Body of pancreas (tissue), 4 donors: ENCODE data around the gene ARFGAP2. TPM values are rescaled to one million over a fixed set of nuclear protein-coding genes. Genes with fewer than 3 reads are reported as not detected.

Experiments used
- ATAC-seq: fragments of 150-250 bp; one replicate; pipeline ENCODE4 v1.9.1; 2016
- DNase-seq, 4 donors: peaks; one replicate each; pipeline ENCODE4 v3.0.0-alpha.2; 2019
- H3K27ac ChIP-seq, 4 donors: fragments of 200-600 bp; sonication (generic); 1 replicate in 3 of 4; 2 replicates in 1 of 4; pipeline versions ENCODE4 v1.5.1 to v1.6.1; 2016 to 2019; ENCODE audit warnings: mild to moderate bottlenecking in 1 of 4, mixed read lengths in 1 of 4, moderate library complexity in 1 of 4
- H3K27me3 ChIP-seq, 2 donors: fragments of 200-600 bp; sonication (generic); one replicate each; pipeline ENCODE4 v1.6.0; 2016; ENCODE audit warnings: mild to moderate bottlenecking in 1 of 2
- H3K36me3 ChIP-seq, 2 donors: fragments of 200-600 bp; sonication (generic); replicated peaks in 1 of 2; 2 replicates each; pipeline ENCODE4 v1.5.1; 2016; ENCODE audit warnings: low read depth in 2 of 2; ENCODE audit not compliant: insufficient read depth in 1 of 2
- H3K4me1 ChIP-seq: fragments of 200-600 bp; sonication (generic); one replicate; pipeline ENCODE4 v1.6.0; 2016
- H3K4me3 ChIP-seq, 2 donors: fragments of 200-600 bp; sonication (generic); 1 replicate in 1 of 2; 2 replicates in 1 of 2; pipeline ENCODE4 v1.5.1; 2016 to 2019
- H3K9me3 ChIP-seq, 3 donors: fragments of 200-600 bp; sonication (generic); 1 replicate in 2 of 3; 2 replicates in 1 of 3; pipeline ENCODE4 v1.5.1; 2016
- CTCF ChIP-seq, 7 experiments: fragments of 450-650 bp in 4 of 7; fragments of 200-600 bp in 3 of 7; sonication (generic) in 3 of 7; IDR thresholded peaks; one replicate each; pipeline ENCODE4 v1.5.1; 2016 to 2019; ENCODE audit warnings: antibody characterized with exemption in 7 of 7
- POLR2A ChIP-seq, 3 donors: fragments of 450-650 bp; IDR thresholded peaks; one replicate each; pipeline ENCODE4 v1.6.1; 2016; ENCODE audit warnings: antibody characterized with exemption in 3 of 3, mild to moderate bottlenecking in 2 of 3
- WGBS, 2 donors: methylation state at CpG; one replicate each; pipeline ENCODE4 v1.1.5; 2017; 5-methylcytosine and 5-hydroxymethylcytosine counted together
- intact Hi-C: fragments of 100-400 bp; cut with DNase I; formaldehyde crosslinking; loops from one replicate; pipeline ENCODE4 v1.15.1; 2023
- total RNA-seq, 2 donors: library from RNA; depleted of rRNA; stranded (reverse); fragments of >200 nt; gene quantifications; one replicate each; pipeline ENCODE4 v1.1.0, GENCODE V29; 2016

ARFGAP2 gene
- total RNA-seq, 2 donors from 2014 or later: 143 to 212 TPM

- Histone ChIP-seq H3K4me3 (no peak overlapping the region), H3K9me3 (no peaks in the 10 kb centered on the region), H3K4me1 (peaks cover 57% of the 10 kb centered on the region), H3K27ac (peak overlapping the region in 3 of 4 donors; percentile 19 to 70 (median 28)), H3K27me3 (no peaks in the 10 kb centered on the region), H3K36me3 (no peaks in the 10 kb centered on the region)
- TF ChIP-seq CTCF (IDR thresholded peaks at IDR 0.05) (no peak), POLR2A (IDR thresholded peaks at IDR 0.05) (no peak)
- DNase-seq (peak; percentile 46 to 79 (median 56)), ATAC-seq (peak; percentile 72)
- WGBS, 2 donors: 31 to 32% methylated on average over 2 of the region's 2 CpGs
- intact Hi-C loops: no loop called here
Observed at GRCh38 chr11:47127213-47127612, 49.5 kb downstream of the ARFGAP2 start.

DNA sequence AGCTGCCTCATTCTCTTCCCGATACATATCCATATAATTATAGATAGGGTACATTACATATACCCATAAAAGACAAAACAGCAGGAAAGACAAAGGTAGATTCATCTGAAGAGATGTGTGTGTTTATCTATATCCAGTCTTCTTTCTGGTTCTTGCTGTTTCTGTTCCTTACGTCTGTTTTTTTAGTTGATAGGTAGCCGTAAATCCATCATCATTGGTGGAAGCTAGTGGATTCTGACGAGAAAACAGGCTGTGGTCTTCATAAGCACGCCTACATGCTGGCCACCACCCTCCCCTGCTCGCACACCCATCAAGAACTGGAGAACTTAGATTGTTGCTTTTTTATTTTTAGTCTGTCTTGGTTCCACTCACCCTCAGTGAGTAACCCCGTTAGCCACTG, 51.6 kb downstream of the ARFGAP2 start:
- H3K9me3 ChIP-seq: no peaks in the 10 kb centered on the region
- no peak overlapping the region for H3K27ac ChIP-seq
- peaks cover 52% of the 10 kb centered on the region for H3K4me1 ChIP-seq
- WGBS, 2 donors: 81 to 85% methylated on average over 7 of the region's 7 CpGs
- no peaks in the 10 kb centered on the region for H3K36me3 ChIP-seq
- no peak overlapping the region for H3K4me3 ChIP-seq
- no peak for TF ChIP-seq CTCF (IDR thresholded peaks at IDR 0.05)
- no peak for TF ChIP-seq POLR2A (IDR thresholded peaks at IDR 0.05)
- intact Hi-C loops: no loop called here
- no peaks in the 10 kb centered on the region for H3K27me3 ChIP-seq
- ATAC-seq: no peak
- no peak for DNase-seq

- Histone ChIP-seq H3K4me1 (peaks cover 52% of the 10 kb centered on the region), H3K36me3 (no peaks in the 10 kb centered on the region)
- WGBS, 2 donors: 57 to 61% methylated on average over 1 of the region's 1 CpG
Observed at GRCh38 chr11:47124675-47125074, 52.0 kb downstream of the ARFGAP2 start.

GRCh38 chr11:47123094-47123493, 53.6 kb downstream of the ARFGAP2 start:
- ATAC-seq (no peak), DNase-seq (no peak)
- Histone ChIP-seq H3K4me1 (peaks cover 53% of the 10 kb centered on the region), H3K27ac (no peak overlapping the region), H3K4me3 (no peak overlapping the region), H3K9me3 (no peaks in the 10 kb centered on the region), H3K36me3 (no peaks in the 10 kb centered on the region), H3K27me3 (no peaks in the 10 kb centered on the region)
- 85 to 97% methylated on average over 2 of the region's 2 CpGs for WGBS, 2 donors
- TF ChIP-seq CTCF (IDR thresholded peaks at IDR 0.05): no peak
- TF ChIP-seq POLR2A (IDR thresholded peaks at IDR 0.05): no peak
- intact Hi-C loops: no loop called here

More at GRCh38 chr11:47124675-47125074, 52.0 kb downstream of the ARFGAP2 start:
- TF ChIP-seq CTCF (IDR thresholded peaks at IDR 0.05) (no peak), POLR2A (IDR thresholded peaks at IDR 0.05) (no peak)
- no peak for ATAC-seq
- intact Hi-C loops: no loop called here
- DNase-seq: no peak
- H3K9me3 ChIP-seq: no peaks in the 10 kb centered on the region
- H3K27me3 ChIP-seq: no peaks in the 10 kb centered on the region
- H3K4me3 ChIP-seq: no peak overlapping the region
- no peak overlapping the region for H3K27ac ChIP-seq

DNA sequence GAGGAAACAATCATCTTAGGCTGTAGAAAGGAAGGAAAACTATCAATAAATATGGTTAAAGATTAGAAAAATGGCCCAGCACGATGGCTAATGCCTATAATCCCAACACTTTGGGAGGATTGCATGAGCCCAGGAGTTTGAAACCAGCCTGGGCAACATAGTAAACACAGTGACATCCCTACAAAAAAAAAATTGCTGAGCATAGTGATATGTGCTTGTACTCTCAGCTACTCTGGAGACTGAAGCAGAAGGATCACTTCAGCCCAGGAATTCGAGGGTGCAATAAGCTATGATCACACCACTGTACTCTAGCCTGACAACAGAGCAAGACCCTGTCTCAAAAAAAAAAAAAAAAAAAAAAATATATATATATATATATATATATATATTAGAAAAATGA, 54.9 kb downstream of the ARFGAP2 start:
- peaks cover 42% of the 10 kb centered on the region for H3K4me1 ChIP-seq
- TF ChIP-seq POLR2A (IDR thresholded peaks at IDR 0.05) (no peak), CTCF (IDR thresholded peaks at IDR 0.05) (no peak)
- H3K9me3 ChIP-seq: no peaks in the 10 kb centered on the region
- H3K36me3 ChIP-seq: no peaks in the 10 kb centered on the region
- H3K27ac ChIP-seq: peak overlapping the region in 3 of 4 donors; percentile 25 to 86 (median 79)
- no peak for ATAC-seq
- WGBS, 2 donors: 35 to 52% methylated on average over 2 of the region's 2 CpGs
- no peaks in the 10 kb centered on the region for H3K27me3 ChIP-seq
- intact Hi-C loops: no loop called here
- no peak overlapping the region for H3K4me3 ChIP-seq
- DNase-seq: no peak
